Mesenchymal stem cell (in vitro differentiated cells and primary cell): ENCODE data around the gene HDAC4.

Source experiments
- DNase-seq: peaks from one replicate; pipeline ENCODE4 v3.0.0-alpha.2; 2013
- H2AFZ ChIP-seq: one replicate; pipeline ENCODE4 v1.6.1; 2013; ENCODE audit warnings: low read depth, mild to moderate bottlenecking, control low read depth, inconsistent platforms, low read length, moderate library complexity
- H2AK5ac ChIP-seq: 2 replicates; pipeline ENCODE4 v1.6.1; 2013; ENCODE audit warnings: low read length, moderate library complexity, mild to moderate bottlenecking, inconsistent platforms; ENCODE audit not compliant: severe bottlenecking
- H2BK120ac ChIP-seq: one replicate; pipeline ENCODE4 v1.6.1; 2013; ENCODE audit warnings: low read depth, mild to moderate bottlenecking, inconsistent platforms, low read length, moderate library complexity
- H2BK12ac ChIP-seq, 2 experiments: one replicate each; pipeline ENCODE4 v1.6.1; 2013; ENCODE audit warnings: inconsistent platforms in 2 of 2, low read length in 2 of 2, mild to moderate bottlenecking in 2 of 2, moderate library complexity in 2 of 2, control low read depth in 1 of 2
- H2BK15ac ChIP-seq: one replicate; pipeline ENCODE4 v1.6.1; 2013; ENCODE audit warnings: mild to moderate bottlenecking, low read depth, inconsistent platforms; ENCODE audit not compliant: poor library complexity, severe bottlenecking
- H2BK5ac ChIP-seq: 2 replicates; pipeline ENCODE4 v1.6.1; 2013; ENCODE audit warnings: low read depth, mild to moderate bottlenecking, low read length, control low read depth, inconsistent platforms; ENCODE audit not compliant: poor library complexity, severe bottlenecking
- H3K14ac ChIP-seq, 2 experiments: one replicate each; pipeline ENCODE4 v1.6.1; 2013; ENCODE audit warnings: inconsistent platforms in 2 of 2, low read length in 2 of 2, control low read depth in 1 of 2, mild to moderate bottlenecking in 1 of 2, moderate library complexity in 1 of 2
- H3K18ac ChIP-seq, 2 experiments: one replicate each; pipeline ENCODE4 v1.6.1; 2013; ENCODE audit warnings: inconsistent platforms in 2 of 2, low read length in 2 of 2, control low read depth in 1 of 2, low read depth in 1 of 2, mild to moderate bottlenecking in 1 of 2
- H3K23ac ChIP-seq, 2 experiments: one replicate each; pipeline ENCODE4 v1.6.1; 2013; ENCODE audit warnings: inconsistent platforms in 2 of 2, low read length in 2 of 2, mild to moderate bottlenecking in 2 of 2, moderate library complexity in 2 of 2, control low read depth in 1 of 2
- H3K27ac ChIP-seq: 2 replicates; pipeline ENCODE4 v1.5.1; 2013; ENCODE audit warnings: mild to moderate bottlenecking, moderate library complexity, low read length, control low read depth, inconsistent platforms; ENCODE audit not compliant: poor library complexity, severe bottlenecking
- H3K27me3 ChIP-seq, 2 experiments: 2 replicates each; pipeline versions ENCODE4 v1.6.1 to v1.7.0; 2013; ENCODE audit warnings: low read length in 2 of 2, mild to moderate bottlenecking in 2 of 2, moderate library complexity in 2 of 2, control low read depth in 1 of 2, inconsistent platforms in 1 of 2; ENCODE audit not compliant: control insufficient read depth in 1 of 2, insufficient read depth in 1 of 2
- H3K36me3 ChIP-seq, 2 experiments: 2 replicates each; pipeline versions ENCODE4 v1.6.1 to v1.7.0; 2013; ENCODE audit warnings: low read length in 2 of 2, control low read depth in 1 of 2, inconsistent platforms in 1 of 2, low read depth in 1 of 2, mild to moderate bottlenecking in 1 of 2; ENCODE audit not compliant: insufficient read depth in 2 of 2, control insufficient read depth in 1 of 2
- H3K4ac ChIP-seq, 2 experiments: one replicate each; pipeline ENCODE4 v1.6.1; 2013; ENCODE audit warnings: inconsistent platforms in 2 of 2, low read length in 2 of 2, mild to moderate bottlenecking in 2 of 2, moderate library complexity in 2 of 2, control low read depth in 1 of 2, low read depth in 1 of 2
- H3K4me1 ChIP-seq: 2 replicates; pipeline ENCODE4 v1.6.1; 2013; ENCODE audit warnings: low read depth, low read length, control low read depth; ENCODE audit not compliant: control insufficient read depth, insufficient read depth
- H3K4me2 ChIP-seq: 2 replicates; pipeline ENCODE4 v1.6.1; 2013; ENCODE audit warnings: low read length, mild to moderate bottlenecking, inconsistent platforms; ENCODE audit not compliant: poor library complexity, severe bottlenecking
- H3K4me3 ChIP-seq, 2 experiments: 2 replicates each; pipeline versions ENCODE4 v1.5.1 to v1.7.0; 2013; ENCODE audit warnings: low read length in 2 of 2, mild to moderate bottlenecking in 2 of 2, control low read depth in 1 of 2, low read depth in 1 of 2; ENCODE audit not compliant: insufficient read depth in 1 of 2
- H3K79me1 ChIP-seq: replicated peaks from 2 replicates; pipeline ENCODE4 v1.6.1; 2013; ENCODE audit warnings: mild to moderate bottlenecking, control low read depth, low read length, inconsistent platforms; ENCODE audit not compliant: poor library complexity, severe bottlenecking
- H3K9ac ChIP-seq: 2 replicates; pipeline ENCODE4 v1.7.0; 2013; ENCODE audit warnings: mild to moderate bottlenecking, low read length, moderate library complexity
- H3K9me3 ChIP-seq: 2 replicates; pipeline ENCODE4 v1.7.0; 2013; ENCODE audit warnings: mild to moderate bottlenecking, low read length; ENCODE audit not compliant: control insufficient read depth
- H4K8ac ChIP-seq: one replicate; pipeline ENCODE4 v1.6.1; 2013; ENCODE audit warnings: inconsistent platforms, mild to moderate bottlenecking, low read length, moderate library complexity
- H4K91ac ChIP-seq: one replicate; pipeline ENCODE4 v1.6.1; 2013; ENCODE audit warnings: mild to moderate bottlenecking, low read length, inconsistent platforms
- WGBS: methylation state at CpG from one replicate; pipeline ENCODE4 v1.1.7; 2013; ENCODE audit warnings: mixed read lengths; 5-methylcytosine and 5-hydroxymethylcytosine counted together

HDAC4 gene

DNA sequence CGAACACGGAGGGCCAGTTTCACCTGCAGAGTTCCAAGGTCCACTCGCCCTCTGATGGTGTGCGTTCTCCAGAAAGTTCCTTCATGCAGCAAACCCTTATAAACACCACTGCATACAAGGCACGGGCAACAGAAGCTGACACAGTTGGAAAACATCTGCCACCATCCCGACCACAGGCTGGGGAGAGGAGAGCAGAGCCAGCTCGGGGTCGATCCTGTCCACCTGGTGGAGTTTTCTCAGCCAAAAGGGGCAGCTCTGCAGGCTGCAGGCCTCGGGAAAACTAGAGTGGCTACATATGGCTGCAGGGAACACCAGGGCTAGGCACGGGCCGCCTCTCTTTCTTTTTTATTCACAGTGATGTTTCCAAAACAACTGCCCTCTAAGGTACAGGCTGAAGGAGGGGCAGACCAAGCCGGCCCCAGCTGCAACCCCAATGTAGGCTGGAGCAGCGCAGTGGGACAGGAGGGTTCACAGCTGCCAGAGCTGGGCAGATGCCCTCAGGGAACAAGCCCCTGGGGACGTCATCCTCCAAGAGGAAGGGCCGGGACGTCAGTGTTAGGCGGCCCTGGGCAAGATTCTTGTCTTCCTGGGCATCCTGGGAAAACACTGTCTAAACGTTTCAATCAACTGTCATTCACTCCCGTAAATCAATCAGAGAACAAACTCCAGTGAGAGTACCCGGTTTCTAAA, 278.3 kb downstream of the HDAC4 start:
- no peaks in the 10 kb centered on the region for H3K27me3 ChIP-seq
- no peak overlapping the region for H2BK5ac ChIP-seq
- no peak overlapping the region for H2BK12ac ChIP-seq
- H3K79me1 ChIP-seq = peaks cover 1% of the 10 kb centered on the region
- no peak overlapping the region for H3K4me2 ChIP-seq
- H3K23ac ChIP-seq = no peak overlapping the region
- no peak overlapping the region for H3K14ac ChIP-seq
- no peak overlapping the region for H2AFZ ChIP-seq
- H3K36me3 ChIP-seq = peaks cover 29 to 54% of the 10 kb centered on the region in 2 experiments
- no peaks in the 10 kb centered on the region for H3K9me3 ChIP-seq
- H2BK120ac ChIP-seq = no peak overlapping the region
- H3K18ac ChIP-seq = no peak overlapping the region
- no peak overlapping the region for H3K4ac ChIP-seq
- H3K4me3 ChIP-seq = no peak overlapping the region
- 92% methylated on average over 20 of the region's 20 CpGs for WGBS
- no peak overlapping the region for H3K9ac ChIP-seq
- no peak overlapping the region for H4K8ac ChIP-seq
- DNase-seq = no peak
- no peak overlapping the region for H3K27ac ChIP-seq
- no peak overlapping the region for H2AK5ac ChIP-seq
- peaks cover 17% of the 10 kb centered on the region for H3K4me1 ChIP-seq
- no peak overlapping the region for H4K91ac ChIP-seq
- no peak overlapping the region for H2BK15ac ChIP-seq

GRCh38 chr2:239121600-239122012, 279.2 kb downstream of the HDAC4 start:
- Histone ChIP-seq H3K36me3 (peaks cover 28 to 49% of the 10 kb centered on the region in 2 experiments), H3K27me3 (no peaks in the 10 kb centered on the region), H2BK15ac (no peak overlapping the region), H2BK5ac (no peak overlapping the region), H4K8ac (no peak overlapping the region), H3K23ac (no peak overlapping the region), H3K9me3 (no peaks in the 10 kb centered on the region), H3K14ac (no peak overlapping the region), H3K27ac (no peak overlapping the region), H3K4me3 (no peak overlapping the region), H2BK12ac (no peak overlapping the region), H3K79me1 (peaks cover 1% of the 10 kb centered on the region), H4K91ac (no peak overlapping the region), H2BK120ac (no peak overlapping the region), H2AK5ac (no peak overlapping the region), H3K4ac (no peak overlapping the region), H2AFZ (no peak overlapping the region), H3K4me2 (no peak overlapping the region), H3K18ac (no peak overlapping the region), H3K4me1 (peaks cover 23% of the 10 kb centered on the region), H3K9ac (no peak overlapping the region)
- 91% methylated on average over 16 of the region's 16 CpGs for WGBS
- no peak for DNase-seq

DNA sequence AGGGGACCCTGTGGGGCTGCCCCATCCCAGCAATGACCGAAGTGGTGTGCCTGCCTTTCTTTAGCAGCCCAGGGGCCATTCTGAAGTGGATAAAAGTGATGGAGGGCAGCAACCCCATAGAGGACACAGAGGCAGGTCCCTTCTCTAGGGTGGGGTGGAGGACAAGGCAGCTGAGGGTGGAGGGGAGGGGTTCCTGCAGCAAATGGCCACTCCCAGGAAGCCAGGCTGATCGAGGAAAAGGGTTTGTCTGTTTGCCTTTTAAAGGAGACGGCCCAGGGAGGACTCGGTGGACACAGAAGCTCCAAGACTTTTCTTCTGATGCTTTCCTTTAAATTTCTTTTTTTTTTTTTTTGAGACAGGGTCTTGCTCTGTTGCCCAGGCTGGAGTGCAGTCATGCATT, 280.2 kb downstream of the HDAC4 start:
- WGBS = 83% methylated on average over 4 of the region's 4 CpGs
- no peak overlapping the region for H3K27ac ChIP-seq
- H2BK5ac ChIP-seq = no peak overlapping the region
- H3K4me3 ChIP-seq = no peak overlapping the region
- peaks cover 1% of the 10 kb centered on the region for H3K79me1 ChIP-seq
- no peak overlapping the region for H2AK5ac ChIP-seq
- no peaks in the 10 kb centered on the region for H3K9me3 ChIP-seq
- H3K4me1 ChIP-seq = peaks cover 23% of the 10 kb centered on the region
- no peak overlapping the region for H3K14ac ChIP-seq
- H2BK15ac ChIP-seq = no peak overlapping the region
- DNase-seq = no peak
- no peaks in the 10 kb centered on the region for H3K27me3 ChIP-seq
- H2AFZ ChIP-seq = no peak overlapping the region
- no peak overlapping the region for H3K4ac ChIP-seq
- H2BK120ac ChIP-seq = no peak overlapping the region
- no peak overlapping the region for H3K9ac ChIP-seq
- no peak overlapping the region for H4K91ac ChIP-seq
- H4K8ac ChIP-seq = no peak overlapping the region
- no peak overlapping the region for H3K18ac ChIP-seq
- no peak overlapping the region for H3K23ac ChIP-seq
- no peak overlapping the region for H2BK12ac ChIP-seq
- no peak overlapping the region for H3K4me2 ChIP-seq
- H3K36me3 ChIP-seq = peaks cover 18 to 40% of the 10 kb centered on the region in 2 experiments

- no peak overlapping the region for H2BK120ac ChIP-seq
- H3K18ac ChIP-seq = no peak overlapping the region
- H3K36me3 ChIP-seq = peaks cover 7 to 35% of the 10 kb centered on the region in 2 experiments
- no peak overlapping the region for H3K9ac ChIP-seq
- no peak overlapping the region for H4K8ac ChIP-seq
- no peak overlapping the region for H3K4ac ChIP-seq
- no peak for DNase-seq
- H3K4me3 ChIP-seq = no peak overlapping the region
- no peak overlapping the region for H2AFZ ChIP-seq
- no peaks in the 10 kb centered on the region for H3K27me3 ChIP-seq
- WGBS = 87% methylated on average over 20 of the region's 21 CpGs
- H2BK5ac ChIP-seq = no peak overlapping the region
- no peak overlapping the region for H3K4me2 ChIP-seq
- no peak overlapping the region for H4K91ac ChIP-seq
- H3K79me1 ChIP-seq = peaks cover 1% of the 10 kb centered on the region
- H3K27ac ChIP-seq = no peak overlapping the region
- H3K9me3 ChIP-seq = no peaks in the 10 kb centered on the region
- no peak overlapping the region for H2BK15ac ChIP-seq
- peaks cover 34% of the 10 kb centered on the region for H3K4me1 ChIP-seq
- no peak overlapping the region for H3K14ac ChIP-seq
- no peak overlapping the region for H3K23ac ChIP-seq
- no peak overlapping the region for H2AK5ac ChIP-seq
- H2BK12ac ChIP-seq = no peak overlapping the region
Observed at GRCh38 chr2:239119346-239120126, 281.3 kb downstream of the HDAC4 start.
